GM18508 (cell line): ENCODE measurements around the gene FOCAD.

Experiments
- ATAC-seq: cut with Tn5 transposase; IDR thresholded peaks from one replicate; pipeline ENCODE4 v1.9.1; 2021; ENCODE audit warnings: moderate number of reproducible peaks; ENCODE audit not compliant: insufficient read depth, unreplicated experiment

FOCAD gene

GRCh38 chr9:20729523-20729922, 45.5 kb downstream of the FOCAD start:
- ATAC-seq: no peak

- ATAC-seq: no peak
Observed at GRCh38 chr9:20732118-20732517, 48.1 kb downstream of the FOCAD start.

GRCh38 chr9:20734275-20734674, 50.2 kb downstream of the FOCAD start:
- no peak for ATAC-seq

- no peak for ATAC-seq
Observed at GRCh38 chr9:20740304-20740703, 56.2 kb downstream of the FOCAD start.

- no peak for ATAC-seq
Observed at GRCh38 chr9:20740929-20741582, 57.0 kb downstream of the FOCAD start.

GRCh38 chr9:20742833-20743232, 58.8 kb downstream of the FOCAD start:
- ATAC-seq: no peak

GRCh38 chr9:20744036-20744630, 60.1 kb downstream of the FOCAD start:
- ATAC-seq: no peak

GRCh38 chr9:20746967-20747366, 62.9 kb downstream of the FOCAD start:
- ATAC-seq: no peak

GRCh38 chr9:20749496-20750198, 65.6 kb downstream of the FOCAD start:
- no peak for ATAC-seq

GRCh38 chr9:20753761-20754160, 69.7 kb downstream of the FOCAD start:
- ATAC-seq: no peak

- ATAC-seq: no peak
Observed at GRCh38 chr9:20754556-20754955, 70.5 kb downstream of the FOCAD start.

- no peak for ATAC-seq
Observed at GRCh38 chr9:20760246-20760891, 76.3 kb downstream of the FOCAD start.

GRCh38 chr9:20770947-20771346, 86.9 kb downstream of the FOCAD start:
- ATAC-seq: no peak

- no peak for ATAC-seq
Observed at GRCh38 chr9:20771729-20772128, 87.7 kb downstream of the FOCAD start.

GRCh38 chr9:20775683-20776082, 91.6 kb downstream of the FOCAD start:
- ATAC-seq: no peak

GRCh38 chr9:20781092-20781491, 97.0 kb downstream of the FOCAD start:
- no peak for ATAC-seq

GRCh38 chr9:20782289-20782688, 98.2 kb downstream of the FOCAD start:
- no peak for ATAC-seq

GRCh38 chr9:20783057-20784038, 99.3 kb downstream of the FOCAD start:
- ATAC-seq: no peak

- ATAC-seq: no peak
Observed at GRCh38 chr9:20784196-20784595, 100.1 kb downstream of the FOCAD start.

- no peak for ATAC-seq
Observed at GRCh38 chr9:20786807-20787206, 102.7 kb downstream of the FOCAD start.
